Right atrium auricular region (tissue), 2 donors: ENCODE results near the gene GCSH. TPM values are rescaled to one million over a fixed set of nuclear protein-coding genes. Genes with fewer than 3 reads are reported as not detected.
A peak's percentile ranks its signal among the peaks of the same experiment; 100 is the strongest.

Experiments used
- DNase-seq: peaks from one replicate; pipeline ENCODE4 v3.0.0-alpha.2; 2019; ENCODE audit warnings: low spot score
- H3K27ac ChIP-seq, 2 donors: fragments of 200-600 bp; sonication (generic); 1 replicate in 1 of 2; 2 replicates in 1 of 2; pipeline ENCODE4 v1.5.1; 2016 to 2019
- H3K27me3 ChIP-seq, 2 donors: fragments of 200-600 bp; sonication (generic); one replicate each; pipeline versions ENCODE4 v1.5.1 to v1.6.0; 2017 to 2019
- H3K36me3 ChIP-seq: fragments of 200-600 bp; sonication (generic); one replicate; pipeline ENCODE4 v1.5.1; 2016
- H3K4me1 ChIP-seq, 2 donors: fragments of 200-600 bp; sonication (generic); one replicate each; pipeline versions ENCODE4 v1.5.1 to v1.6.0; 2017 to 2019
- H3K4me3 ChIP-seq, 2 donors: fragments of 200-600 bp; sonication (generic); 1 replicate in 1 of 2; 2 replicates in 1 of 2; pipeline ENCODE4 v1.5.1; 2017 to 2019; ENCODE audit warnings: mild to moderate bottlenecking in 1 of 2, moderate library complexity in 1 of 2
- H3K9me3 ChIP-seq, 2 donors: fragments of 200-600 bp; sonication (generic); one replicate each; pipeline ENCODE4 v1.5.1; 2019
- total RNA-seq, 2 donors: library from RNA; depleted of rRNA; stranded (reverse); fragments of >200 nt; gene quantifications; one replicate each; pipeline ENCODE4 v1.1.0, GENCODE V29; 2016
- TF ChIP-seq, protein P1 (sequence below), 2 donors: fragments of 200-600 bp; sonication (generic); IDR thresholded peaks; one replicate each; pipeline ENCODE4 v1.5.1; 2019; ENCODE audit warnings: antibody characterized with exemption in 2 of 2

The GCSH gene
- total RNA-seq, 2 donors from 2014 or later: 12.3 to 16.9 TPM

DNA sequence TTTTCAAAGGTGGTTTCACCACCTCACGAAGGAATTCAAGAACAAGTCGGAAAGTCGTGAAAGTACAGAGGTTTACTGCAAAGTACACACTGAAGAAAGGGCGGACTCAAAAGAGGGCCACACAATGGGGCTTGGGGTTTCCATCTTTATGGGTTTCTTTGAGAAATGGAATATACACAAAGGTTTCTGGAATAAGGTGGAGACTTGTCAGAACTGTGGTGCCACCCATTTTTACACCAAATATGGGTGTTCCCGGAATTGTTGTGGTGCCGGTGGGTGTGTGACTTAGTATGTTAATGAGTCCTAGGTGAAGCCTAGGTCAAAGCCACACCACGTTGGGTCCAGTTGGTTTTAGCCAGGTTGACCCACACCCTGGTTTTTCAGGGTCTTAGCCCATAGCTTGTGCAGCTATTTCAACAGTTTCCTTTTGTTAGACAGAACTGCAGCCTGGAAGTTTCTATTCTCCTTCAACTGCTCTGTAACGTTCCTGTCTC, 567 bp upstream of the GCSH start:
- H3K4me1 ChIP-seq: peaks cover 0 to 4% of the 10 kb centered on the region in 2 donors
- TF ChIP-seq, protein P1, sequence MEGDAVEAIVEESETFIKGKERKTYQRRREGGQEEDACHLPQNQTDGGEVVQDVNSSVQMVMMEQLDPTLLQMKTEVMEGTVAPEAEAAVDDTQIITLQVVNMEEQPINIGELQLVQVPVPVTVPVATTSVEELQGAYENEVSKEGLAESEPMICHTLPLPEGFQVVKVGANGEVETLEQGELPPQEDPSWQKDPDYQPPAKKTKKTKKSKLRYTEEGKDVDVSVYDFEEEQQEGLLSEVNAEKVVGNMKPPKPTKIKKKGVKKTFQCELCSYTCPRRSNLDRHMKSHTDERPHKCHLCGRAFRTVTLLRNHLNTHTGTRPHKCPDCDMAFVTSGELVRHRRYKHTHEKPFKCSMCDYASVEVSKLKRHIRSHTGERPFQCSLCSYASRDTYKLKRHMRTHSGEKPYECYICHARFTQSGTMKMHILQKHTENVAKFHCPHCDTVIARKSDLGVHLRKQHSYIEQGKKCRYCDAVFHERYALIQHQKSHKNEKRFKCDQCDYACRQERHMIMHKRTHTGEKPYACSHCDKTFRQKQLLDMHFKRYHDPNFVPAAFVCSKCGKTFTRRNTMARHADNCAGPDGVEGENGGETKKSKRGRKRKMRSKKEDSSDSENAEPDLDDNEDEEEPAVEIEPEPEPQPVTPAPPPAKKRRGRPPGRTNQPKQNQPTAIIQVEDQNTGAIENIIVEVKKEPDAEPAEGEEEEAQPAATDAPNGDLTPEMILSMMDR (IDR thresholded peaks at IDR 0.05): no peak
- H3K9me3 ChIP-seq: no peaks in the 10 kb centered on the region
- no peaks in the 10 kb centered on the region for H3K36me3 ChIP-seq
- H3K27me3 ChIP-seq: no peaks in the 10 kb centered on the region
- DNase-seq: no peak
- H3K27ac ChIP-seq: peak overlapping the region in 1 of 2 donors; percentile 57
- H3K4me3 ChIP-seq: peak overlapping the region in 1 of 2 donors; percentile 83

DNA sequence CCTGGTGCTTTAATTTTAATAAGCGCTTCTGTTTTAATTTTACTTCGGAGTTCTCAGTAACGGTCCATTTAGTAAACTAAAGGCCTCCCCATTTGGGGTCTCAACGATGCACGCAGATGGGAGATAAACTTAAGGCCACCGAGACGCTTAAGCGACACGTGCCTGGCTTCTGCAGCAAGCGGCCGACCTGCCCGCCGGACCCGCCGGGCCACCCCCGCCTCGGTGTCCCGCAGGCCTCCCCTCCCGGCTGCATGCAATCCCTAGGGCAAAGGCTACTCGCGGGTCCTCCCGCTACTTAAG, 592 bp downstream of the GCSH start:
- DNase-seq: peak; percentile 59
- no peaks in the 10 kb centered on the region for H3K9me3 ChIP-seq
- peak overlapping the region; percentile 65 to 83 for H3K4me3 ChIP-seq
- H3K27me3 ChIP-seq: no peaks in the 10 kb centered on the region
- H3K4me1 ChIP-seq: peaks cover 0 to 4% of the 10 kb centered on the region in 2 donors
- TF ChIP-seq, protein P1 (IDR thresholded peaks at IDR 0.05): no peak
- peak overlapping the region; percentile 75 to 83 for H3K27ac ChIP-seq
- no peaks in the 10 kb centered on the region for H3K36me3 ChIP-seq

DNA sequence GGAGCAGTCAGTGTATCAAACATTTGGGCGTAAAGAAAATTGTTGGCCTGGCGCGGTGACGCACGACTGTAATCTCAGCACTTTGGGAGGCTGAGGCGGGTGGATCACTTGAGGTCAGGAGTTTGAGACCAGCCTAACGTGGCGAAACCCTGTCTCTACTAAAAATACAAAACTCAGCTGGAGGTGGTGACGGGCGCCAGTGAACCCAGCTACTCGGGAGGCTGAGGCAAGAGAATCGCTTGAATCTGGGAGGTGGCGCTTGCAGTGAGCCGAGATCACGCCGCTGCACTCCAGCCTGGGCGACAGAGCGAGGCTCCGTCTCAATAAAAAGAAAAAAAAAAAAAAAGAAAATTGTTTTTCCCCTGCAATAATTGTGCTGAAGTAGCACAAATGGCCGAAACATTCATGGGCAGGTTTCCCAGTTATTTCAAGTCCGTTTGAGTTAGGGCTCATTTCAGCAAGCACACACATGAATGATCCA, 1.4 kb downstream of the GCSH start:
- H3K27ac ChIP-seq: no peak overlapping the region
- DNase-seq: no peak
- TF ChIP-seq, protein P1 (IDR thresholded peaks at IDR 0.05): no peak

DNA sequence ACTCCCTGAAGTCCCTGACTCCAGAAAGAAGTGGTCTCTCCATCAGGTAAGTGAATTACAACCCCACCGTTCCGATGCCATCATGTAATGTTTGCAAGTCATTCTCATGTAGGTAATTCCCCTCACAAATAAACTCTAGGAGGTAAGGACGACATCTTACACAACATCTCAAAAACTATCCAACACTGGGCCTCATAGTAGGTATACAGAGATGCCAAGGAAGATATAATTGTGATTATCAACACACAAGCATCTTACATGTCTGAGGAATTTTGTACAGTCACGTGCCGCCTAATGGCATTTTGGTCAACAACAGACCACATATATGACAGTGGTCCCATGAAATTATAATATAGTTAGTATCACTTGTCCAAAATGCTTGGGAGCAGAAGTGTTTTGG, 7.4 kb downstream of the GCSH start:
- H3K9me3 ChIP-seq: no peaks in the 10 kb centered on the region

More for the DNA sequence above, 1.4 kb downstream of the GCSH start:
- peaks cover 0 to 4% of the 10 kb centered on the region in 2 donors for H3K4me1 ChIP-seq
- peak overlapping the region in 1 of 2 donors; percentile 83 for H3K4me3 ChIP-seq
- no peaks in the 10 kb centered on the region for H3K27me3 ChIP-seq
- H3K36me3 ChIP-seq: no peaks in the 10 kb centered on the region
- H3K9me3 ChIP-seq: no peaks in the 10 kb centered on the region

DNA sequence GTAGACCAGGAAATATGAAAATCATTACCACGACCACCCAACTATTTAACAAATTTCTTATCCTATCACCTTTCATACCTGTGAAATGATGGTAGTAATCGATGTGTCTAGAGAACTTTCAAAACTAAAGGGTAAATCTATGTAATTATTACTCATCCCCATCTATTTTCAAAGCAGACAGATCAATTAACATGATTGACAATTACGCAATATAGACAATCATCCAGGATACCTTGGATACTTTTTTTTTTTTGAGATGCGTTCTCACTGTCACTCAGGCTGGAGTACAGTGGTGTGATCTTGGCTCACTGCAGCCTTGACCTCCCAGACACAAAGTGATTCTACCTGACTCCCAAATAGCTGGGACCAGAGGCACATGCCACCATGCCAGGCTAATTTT, 15.2 kb downstream of the GCSH start:
- DNase-seq: no peak
- no peak overlapping the region for H3K27ac ChIP-seq
- peaks cover 0 to 5% of the 10 kb centered on the region in 2 donors for H3K4me1 ChIP-seq
- H3K36me3 ChIP-seq: no peaks in the 10 kb centered on the region
- H3K27me3 ChIP-seq: no peaks in the 10 kb centered on the region
- H3K9me3 ChIP-seq: no peaks in the 10 kb centered on the region
- H3K4me3 ChIP-seq: no peak overlapping the region
- TF ChIP-seq, protein P1 (IDR thresholded peaks at IDR 0.05): no peak

More for the DNA sequence above, 7.4 kb downstream of the GCSH start:
- Histone ChIP-seq H3K27ac (no peak overlapping the region), H3K27me3 (no peaks in the 10 kb centered on the region), H3K4me3 (no peak overlapping the region), H3K4me1 (no peaks in the 10 kb centered on the region), H3K36me3 (no peaks in the 10 kb centered on the region)
- no peak for DNase-seq
- TF ChIP-seq, protein P1 (IDR thresholded peaks at IDR 0.05): no peak

DNA sequence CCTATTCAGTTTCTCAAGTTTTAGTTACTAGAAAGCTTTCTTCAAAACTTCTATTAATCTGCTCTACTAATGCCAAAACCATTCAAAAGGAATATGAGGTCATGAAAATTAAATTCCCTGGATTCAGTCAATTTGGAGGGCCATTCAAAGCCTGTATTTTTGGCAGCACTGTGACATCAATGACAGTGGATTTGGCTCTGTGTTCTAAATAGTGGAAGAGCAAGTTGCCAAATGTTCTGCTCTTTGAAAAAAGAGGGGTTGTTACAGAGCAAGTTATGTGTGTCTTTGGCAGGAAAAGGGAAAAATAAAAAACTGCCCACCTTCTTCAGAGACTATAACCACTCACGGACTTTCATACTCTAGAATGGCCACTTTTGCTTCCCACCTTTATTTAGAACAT, 16.0 kb downstream of the GCSH start:
- Histone ChIP-seq H3K27me3 (no peaks in the 10 kb centered on the region), H3K27ac (no peak overlapping the region), H3K36me3 (no peaks in the 10 kb centered on the region), H3K4me1 (peaks cover 0 to 5% of the 10 kb centered on the region in 2 donors), H3K4me3 (no peak overlapping the region), H3K9me3 (no peaks in the 10 kb centered on the region)
- TF ChIP-seq, protein P1 (IDR thresholded peaks at IDR 0.05): no peak
- DNase-seq: no peak
